GM12873 (cell line): ENCODE measurements around the gene RXYLT1.

Experiments
- CTCF ChIP-seq: IDR thresholded peaks from 2 replicates; pipeline ENCODE4 v1.5.1; 2012; ENCODE audit warnings: low read depth, mild to moderate bottlenecking, moderate library complexity, low read length, control low read depth; ENCODE audit not compliant: insufficient read depth; ENCODE audit errors: missing control alignments

The RXYLT1 gene

GRCh38 chr12:63811755-63812154 is 32.0 kb downstream of the RXYLT1 start:
- TF ChIP-seq CTCF = no peak

GRCh38 chr12:63814146-63814772 is 34.5 kb downstream of the RXYLT1 start:
- TF ChIP-seq CTCF = no peak

GRCh38 chr12:63815482-63815852 is 35.8 kb downstream of the RXYLT1 start:
- TF ChIP-seq CTCF = no peak

- no peak for TF ChIP-seq CTCF
These were observed 36.3 kb downstream of the RXYLT1 start for GRCh38 chr12:63816031-63816430.

GRCh38 chr12:63820427-63820826 is 40.7 kb downstream of the RXYLT1 start:
- no peak for TF ChIP-seq CTCF

GRCh38 chr12:63821781-63822251 is 42.1 kb downstream of the RXYLT1 start:
- TF ChIP-seq CTCF = no peak

GRCh38 chr12:63822352-63822751 is 42.6 kb downstream of the RXYLT1 start:
- no peak for TF ChIP-seq CTCF
